GM18870 (cell line): ENCODE results near the gene ABI3BP.

Source experiments
- ATAC-seq: cut with Tn5 transposase; IDR thresholded peaks from one replicate; pipeline ENCODE4 v1.9.1; 2021; ENCODE audit warnings: moderate library complexity; ENCODE audit not compliant: unreplicated experiment

Gene ABI3BP

DNA sequence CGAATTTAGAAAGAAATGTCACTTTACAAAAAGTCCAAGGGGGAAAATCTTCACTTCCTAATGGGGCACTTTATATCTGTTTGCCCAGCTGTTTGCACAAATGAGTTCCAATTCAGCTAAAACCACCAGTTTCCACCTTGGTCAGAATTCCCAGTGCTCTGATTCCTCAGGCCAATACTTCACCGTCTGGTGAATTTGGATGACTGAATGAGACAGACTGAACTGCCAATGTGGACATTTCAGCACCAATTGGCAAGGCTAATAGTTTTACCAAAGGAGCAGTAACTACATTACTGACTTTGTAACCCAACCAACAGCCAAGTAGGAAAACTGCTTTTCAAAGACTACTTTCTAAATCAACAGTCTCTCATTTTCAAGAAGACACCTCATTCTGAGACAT, 51.8 kb downstream of the ABI3BP start:
- ATAC-seq = no peak

DNA sequence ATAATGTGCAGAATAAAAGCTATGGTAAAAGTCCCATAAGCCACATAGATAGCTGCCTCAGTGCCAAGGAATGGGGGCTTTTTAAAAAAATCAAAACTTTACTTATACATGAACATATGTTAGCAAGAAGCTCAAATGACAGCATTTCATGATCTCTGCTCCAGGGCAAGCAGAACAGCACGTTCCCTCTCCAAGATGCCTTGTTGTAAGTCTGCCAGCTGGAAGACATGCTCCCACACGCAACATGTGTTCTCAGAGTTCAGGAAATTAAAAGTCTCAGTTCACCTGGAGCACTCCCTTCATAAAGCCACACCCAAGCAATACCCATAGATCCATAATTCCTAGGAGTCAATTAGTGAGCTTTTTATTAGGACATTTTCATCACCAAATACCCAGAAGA, 52.2 kb downstream of the ABI3BP start:
- ATAC-seq = no peak

DNA sequence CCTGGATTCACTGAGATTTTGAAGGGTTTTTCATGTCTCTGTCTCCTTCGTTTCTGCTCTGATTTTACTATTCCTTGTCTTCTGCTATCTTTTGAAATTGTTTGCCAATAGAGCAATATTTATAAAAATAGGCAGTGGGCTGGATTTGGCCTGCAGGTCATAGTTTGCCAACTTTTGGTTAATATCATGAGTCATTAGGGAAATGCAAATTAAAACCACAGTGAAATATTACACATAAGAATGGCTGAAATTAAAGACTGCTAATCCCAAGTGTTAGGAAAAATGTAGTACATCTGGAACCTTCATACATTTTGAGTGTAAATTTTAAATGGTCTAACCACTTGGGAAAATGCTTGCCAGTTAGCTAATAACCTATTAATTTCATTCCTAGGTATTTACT, 56.3 kb downstream of the ABI3BP start:
- no peak for ATAC-seq

DNA sequence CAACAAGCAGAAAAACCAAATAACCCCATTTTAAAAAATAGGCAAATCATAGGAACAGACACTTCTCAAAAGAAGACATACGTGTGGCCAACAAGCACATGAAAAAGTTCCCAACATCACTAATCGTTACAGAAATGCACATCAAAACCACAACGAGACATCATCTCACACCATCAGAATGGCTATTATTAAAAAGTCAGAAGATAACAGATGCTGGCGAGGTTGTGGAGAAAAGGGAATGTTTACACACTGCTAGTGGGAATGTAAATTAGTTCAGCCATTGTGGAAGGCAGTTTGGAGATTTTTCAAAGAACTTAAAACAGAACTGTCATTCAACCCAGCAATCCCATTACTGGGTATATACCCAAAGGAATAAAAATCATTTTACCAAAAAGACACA, 60.7 kb downstream of the ABI3BP start:
- ATAC-seq = no peak

DNA sequence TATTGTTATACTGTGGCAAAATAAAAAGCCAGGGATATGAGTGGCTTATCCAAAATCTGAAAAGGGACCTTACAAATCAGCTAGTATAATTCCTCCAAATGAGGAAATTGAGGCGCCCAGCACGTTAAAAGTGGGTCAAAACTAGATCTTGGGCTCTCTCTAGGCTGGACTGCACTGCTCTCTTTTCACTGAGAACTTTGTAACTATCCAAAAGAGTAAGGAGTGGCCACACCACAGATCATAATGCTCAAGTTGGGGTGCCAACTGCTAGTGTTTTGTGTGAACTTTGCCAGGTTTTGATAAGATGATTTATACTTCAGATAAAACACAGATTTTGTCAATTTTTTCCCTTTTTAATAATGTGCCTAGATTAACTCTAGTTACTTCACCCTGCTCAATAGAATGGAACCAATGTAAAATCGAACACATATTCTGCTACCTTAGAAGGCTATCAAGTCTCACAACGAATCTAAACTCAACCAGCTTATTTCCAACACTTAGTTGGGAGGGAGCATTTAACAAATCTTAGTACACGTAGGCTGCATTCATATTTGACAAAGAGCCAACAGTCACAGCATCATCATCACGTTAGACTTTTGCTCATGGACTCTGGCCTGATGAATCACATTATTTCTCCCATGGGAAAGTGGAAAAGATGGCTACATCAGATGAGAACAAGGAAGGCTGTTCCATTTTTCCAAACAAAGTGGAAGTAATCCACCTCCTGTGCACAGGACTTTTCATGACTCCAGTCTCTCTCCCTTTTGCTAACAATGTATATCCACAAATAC, 64.4 kb downstream of the ABI3BP start:
- ATAC-seq = no peak

DNA sequence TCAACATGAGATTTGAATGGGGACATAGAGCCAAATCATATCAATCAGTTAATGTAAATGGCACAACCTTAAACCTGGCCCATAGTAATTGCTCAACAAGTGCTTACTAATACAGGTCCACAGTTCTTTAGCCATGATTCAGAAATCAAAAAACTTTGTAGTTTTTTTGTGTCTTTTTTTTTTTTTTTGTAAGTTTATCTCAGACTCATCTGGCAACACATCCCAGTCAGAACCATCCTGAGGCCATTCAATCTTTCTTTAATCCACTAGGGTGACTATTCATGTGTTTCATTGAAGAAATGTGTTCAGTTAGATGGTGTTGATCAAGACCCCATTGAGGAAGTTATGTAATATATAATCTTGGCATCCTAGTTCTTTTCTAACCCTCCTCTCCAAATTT, 65.4 kb downstream of the ABI3BP start:
- no peak for ATAC-seq

DNA sequence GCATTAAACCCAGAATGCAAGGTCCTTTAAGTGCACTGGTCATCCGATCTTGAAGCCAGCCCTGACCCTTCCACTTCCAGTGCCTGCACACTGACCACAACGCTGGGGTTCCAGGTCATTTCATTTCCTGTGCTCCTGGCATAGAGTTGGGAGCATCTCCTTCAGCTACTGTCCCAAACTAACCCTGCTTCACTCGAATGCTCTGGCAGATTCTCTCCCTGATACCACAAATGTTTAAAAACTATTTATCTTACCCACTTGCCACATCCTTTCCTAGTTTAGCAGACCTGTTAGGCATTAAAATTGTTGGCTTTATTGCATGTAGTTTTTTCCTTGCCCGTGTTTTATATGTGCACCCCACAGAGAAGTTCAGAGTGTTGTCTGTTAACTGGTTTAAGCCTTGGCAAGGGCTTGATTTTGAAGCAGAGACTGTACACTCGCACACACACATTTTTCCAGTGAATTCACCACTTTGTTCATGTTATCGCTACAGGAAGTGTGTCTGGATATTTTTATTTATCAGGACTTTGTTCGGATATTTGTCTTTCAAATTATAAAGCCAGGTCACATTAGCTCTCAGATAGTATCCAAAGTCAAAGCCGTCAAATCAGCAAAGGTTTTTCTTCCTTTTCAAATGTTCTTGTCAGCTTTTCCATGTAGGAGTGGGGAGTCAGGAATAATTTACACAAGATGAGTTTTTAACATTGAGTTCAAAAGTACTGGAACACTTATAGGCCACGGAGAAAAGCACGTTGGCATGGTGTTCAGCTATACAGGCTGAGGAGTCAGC, 77.3 kb downstream of the ABI3BP start:
- no peak for ATAC-seq

DNA sequence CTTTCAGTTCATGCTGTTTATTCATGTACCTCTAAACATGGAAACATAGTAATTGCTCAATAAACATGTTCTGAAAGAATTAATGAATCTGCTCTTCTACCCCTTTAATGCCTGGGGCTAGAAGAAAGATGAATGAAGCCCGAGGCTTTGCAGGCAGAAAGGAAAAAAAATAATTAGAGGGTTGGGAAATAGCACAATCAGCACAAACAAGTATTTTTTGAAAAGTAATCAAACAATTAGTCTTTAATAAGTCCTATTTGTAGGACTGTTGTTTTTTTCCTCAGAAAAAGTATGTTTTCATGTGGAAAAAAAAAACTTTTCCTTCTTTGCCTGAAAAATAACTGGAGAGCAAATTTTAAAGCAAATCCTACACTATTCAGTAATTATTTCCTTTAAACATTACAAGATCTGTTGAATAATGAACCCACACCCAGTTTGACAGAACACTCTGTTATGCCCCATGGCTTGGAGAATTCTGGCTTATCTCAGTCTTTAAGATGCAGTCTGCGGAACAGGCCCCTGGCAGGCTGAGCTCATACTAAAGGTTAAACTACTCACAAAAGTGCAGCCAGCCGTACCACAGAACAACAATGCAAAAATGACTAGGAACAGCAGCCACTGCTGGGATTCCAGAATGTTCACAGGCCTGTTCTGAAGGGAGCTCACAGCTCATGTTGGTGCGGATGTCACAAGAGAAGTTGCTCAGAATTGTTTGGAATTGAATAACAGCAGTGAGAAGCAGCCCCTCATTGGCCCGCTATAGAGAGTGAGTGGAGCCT, 79.2 kb downstream of the ABI3BP start:
- no peak for ATAC-seq

DNA sequence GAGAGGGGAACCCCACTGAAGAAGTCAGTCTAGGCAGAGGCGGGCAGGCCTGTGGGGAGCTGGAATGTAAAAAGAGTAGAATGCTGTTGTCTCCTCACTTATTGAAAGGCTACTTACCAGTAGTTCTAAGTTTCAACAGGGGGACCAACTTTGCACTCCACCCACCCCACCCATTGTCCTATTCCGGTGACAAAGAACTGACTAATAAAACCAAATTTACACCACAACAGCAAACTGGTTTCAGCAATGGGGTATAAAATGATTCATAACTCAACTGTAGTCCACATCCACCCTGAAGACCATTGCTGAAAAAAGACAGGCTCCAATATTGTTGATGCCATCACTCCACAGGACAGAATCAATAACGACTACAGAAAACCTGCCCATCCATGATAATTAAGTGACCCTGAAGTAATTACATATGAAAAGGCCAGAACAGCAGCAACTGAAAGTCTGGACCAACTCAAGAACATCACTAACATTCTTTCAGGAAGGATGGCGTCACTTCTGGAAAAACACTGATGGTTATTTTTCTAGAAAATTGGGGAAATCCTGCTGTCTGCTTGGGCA, 80.2 kb downstream of the ABI3BP start:
- no peak for ATAC-seq

DNA sequence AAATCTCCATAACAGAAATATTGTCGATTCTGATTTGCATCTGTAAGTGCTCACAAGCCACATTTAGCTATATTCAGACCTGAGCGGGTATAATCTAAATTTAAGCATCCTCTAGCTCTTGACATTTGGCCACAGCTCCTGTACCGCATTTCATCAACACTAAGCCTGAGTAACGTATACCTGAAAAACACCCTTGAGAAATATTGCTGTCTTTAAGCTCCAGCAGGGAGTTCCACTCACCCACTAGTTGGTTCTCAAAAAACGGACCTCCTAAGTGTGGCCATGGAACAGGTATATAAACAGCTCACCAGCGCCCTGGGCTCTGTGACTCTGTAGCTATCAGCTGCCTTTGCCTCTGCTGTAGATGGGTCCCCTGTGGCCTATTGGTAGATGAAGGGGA, 80.7 kb downstream of the ABI3BP start:
- ATAC-seq = no peak

DNA sequence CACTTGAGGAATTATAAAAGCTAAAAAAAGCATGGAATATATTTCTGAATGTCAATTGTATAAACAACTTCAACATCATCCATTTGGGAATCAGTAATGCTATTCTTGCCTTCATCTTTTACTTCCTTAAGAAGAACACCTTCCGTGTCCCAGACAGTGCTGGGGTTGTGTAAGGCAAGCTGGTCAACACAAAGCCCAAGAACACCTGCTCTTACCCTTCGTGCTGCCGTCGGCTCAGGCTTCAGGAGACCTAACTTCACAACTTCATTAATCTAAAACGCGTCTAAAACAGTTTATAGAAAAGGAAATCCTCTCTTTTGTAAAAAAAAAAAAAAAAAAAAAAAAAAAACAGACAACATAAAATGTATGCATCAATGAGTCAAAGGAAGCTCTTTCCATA, 81.3 kb downstream of the ABI3BP start:
- no peak for ATAC-seq

DNA sequence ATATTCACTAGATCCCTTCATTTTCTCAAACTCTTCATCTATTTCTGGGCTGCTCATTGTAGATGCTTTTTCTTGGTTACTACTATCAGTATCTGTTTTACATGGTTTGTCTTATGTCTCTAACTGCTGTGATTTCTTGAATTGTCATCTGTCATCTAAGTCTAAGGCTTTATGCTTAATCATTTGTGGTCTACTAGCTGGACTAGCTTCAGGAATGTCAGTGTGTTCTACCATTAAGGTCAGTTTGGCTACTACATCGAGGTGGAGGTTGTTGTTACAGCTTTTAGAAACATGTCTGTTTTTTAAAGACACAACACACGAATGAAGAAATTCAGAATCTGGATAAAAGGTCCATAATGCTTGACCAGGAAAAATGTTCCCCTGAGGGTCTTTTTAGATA, 82.2 kb downstream of the ABI3BP start:
- no peak for ATAC-seq

DNA sequence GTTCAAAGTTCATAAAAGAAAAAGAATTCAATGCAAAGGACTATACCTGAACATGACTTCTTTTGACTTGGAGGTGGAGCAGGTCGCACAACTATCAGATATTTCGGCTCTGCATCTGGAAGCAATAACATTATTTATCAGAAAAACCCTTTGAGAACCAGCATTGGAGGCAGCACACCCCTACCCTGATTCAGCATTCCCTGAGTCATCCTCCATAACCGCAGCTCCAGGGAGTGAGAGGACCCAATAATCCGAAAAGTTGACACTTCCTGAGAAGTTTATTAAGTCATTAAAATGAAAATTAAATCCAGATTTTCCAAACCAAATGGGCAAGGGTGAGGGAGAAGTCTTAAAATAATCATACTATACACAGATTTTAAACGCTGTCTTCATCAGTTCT, 90.6 kb downstream of the ABI3BP start:
- ATAC-seq = no peak

DNA sequence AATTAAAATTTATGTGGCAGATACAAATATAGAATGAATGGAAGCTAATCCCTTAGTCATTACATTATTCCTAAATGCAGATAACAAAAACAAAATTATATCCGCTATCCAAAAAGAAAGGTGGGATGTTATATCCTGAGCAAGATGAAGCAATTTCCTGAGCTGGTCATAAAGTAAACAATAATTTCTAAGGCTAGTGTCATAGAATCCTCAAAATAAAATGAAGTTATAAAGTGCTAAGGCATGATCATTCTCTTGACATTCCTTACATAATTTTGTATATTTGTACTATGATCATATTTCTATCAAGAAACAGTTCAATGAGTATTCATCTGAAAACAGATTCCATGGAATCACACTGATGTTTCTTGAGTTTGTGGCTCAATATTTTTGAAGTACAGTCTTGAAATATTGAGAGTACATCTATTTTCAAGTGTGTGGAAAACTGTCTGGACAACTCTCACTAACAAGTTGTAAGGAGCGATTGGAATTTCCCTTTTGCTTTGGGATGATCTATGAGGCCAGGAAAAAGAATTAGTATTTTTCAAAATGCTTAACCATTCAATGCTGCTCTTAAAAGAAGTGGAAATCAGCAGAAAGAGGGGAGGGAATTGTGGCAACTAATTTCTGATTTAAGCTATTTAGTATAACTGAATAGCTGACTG, 92.4 kb downstream of the ABI3BP start:
- ATAC-seq = no peak

DNA sequence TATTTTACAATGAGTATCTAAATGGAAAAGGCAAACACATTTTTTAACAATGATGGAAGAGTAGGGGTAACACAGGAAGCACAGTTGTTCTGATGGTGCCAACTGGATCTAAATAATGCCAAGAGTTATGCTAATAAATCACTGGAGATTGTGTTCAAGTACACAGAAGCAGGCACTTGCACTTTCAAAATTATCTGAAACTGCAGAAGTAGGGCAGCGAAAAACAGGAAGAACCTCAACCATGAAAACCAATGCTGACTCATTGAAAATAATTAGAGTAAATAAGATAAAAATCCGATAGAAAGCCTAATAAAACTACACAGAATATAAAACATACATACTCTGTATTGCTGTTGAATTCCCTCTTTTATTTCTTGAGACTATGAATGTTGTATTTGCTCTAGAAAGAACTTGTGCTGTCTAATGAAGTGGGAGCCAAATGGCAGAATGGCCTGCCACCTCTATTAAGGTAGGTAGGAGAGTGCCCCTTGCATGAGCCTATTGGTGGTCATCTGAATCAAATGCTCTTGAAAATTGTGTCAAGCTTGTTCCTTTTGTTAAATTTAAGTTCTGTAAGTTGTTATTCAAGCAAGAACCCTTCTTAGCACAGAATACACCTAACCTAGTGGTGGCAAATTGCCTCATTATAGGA, 93.7 kb downstream of the ABI3BP start:
- ATAC-seq = peak; percentile 80

DNA sequence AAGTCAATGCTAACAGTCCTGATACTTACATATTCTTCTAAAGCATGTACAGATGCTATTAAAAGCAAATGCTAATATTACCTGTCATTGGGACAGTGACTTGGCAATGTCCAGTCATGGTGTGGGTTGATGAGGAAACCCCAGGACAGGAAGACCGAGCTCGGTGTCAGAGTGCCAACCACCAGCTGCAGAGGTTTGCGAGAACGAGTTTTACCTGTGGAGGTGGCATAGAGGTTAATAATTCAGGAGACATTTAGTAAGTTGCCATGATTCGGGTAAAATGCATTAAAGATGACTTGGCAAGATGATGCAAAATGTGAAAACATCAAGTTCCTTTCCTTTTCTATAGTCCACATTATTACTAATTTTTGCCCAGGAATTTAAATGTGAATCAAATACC, 94.5 kb downstream of the ABI3BP start:
- no peak for ATAC-seq

DNA sequence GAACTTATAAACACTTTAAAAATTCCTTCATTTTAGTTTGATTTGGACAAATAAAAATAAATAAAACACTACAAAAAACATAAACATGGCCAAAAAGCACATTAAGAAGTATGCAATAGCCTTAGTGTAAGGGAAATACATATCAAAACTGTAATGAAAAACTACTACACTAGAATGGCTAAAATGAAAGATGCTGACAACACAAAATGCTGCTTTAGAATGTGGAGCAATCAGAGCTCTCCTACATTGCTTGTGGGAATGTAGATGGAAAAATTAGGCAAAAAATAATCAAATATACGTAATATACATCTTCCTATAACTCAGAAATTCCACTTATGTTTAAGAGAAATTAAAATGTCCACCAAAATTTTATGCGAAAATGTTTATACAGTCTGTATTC, 96.2 kb downstream of the ABI3BP start:
- no peak for ATAC-seq

DNA sequence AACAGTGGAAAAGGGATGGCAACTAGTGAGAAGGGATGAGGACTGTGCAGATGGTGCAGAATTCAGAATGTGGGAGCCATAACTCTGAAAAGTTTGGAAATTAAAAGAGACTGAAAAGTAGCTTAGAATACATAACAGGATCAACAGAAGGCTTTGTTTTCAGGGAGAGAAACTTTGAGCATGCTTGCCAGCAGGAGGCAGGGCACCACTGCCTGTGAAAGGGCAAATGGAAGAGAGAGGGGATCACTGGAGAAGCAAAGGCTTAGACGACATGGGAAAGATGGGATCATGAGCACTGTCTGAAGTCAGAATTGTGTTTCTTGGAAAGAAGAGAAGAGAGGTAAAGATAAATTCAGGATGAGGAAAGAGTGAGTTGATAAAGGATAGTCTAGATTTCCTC, 99.6 kb downstream of the ABI3BP start:
- ATAC-seq = no peak

DNA sequence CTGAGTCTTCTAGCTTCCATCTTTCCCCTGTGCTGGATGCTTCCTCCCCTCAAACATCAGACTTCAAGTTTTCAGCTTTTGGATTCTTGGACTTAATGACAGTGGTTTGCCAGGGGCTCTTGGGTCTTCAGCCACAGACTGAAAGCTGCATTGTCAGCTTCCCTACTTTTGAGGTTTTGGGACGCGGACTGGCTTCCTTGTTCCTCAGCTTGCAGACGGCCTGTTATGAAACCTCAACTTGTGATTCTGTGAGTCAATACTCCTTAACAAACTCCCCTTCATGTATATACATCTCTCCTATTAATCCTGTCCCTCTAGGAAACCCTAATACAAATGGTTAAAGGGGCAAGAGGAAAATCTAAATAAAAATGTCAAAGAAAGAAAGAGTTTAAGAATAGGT, 100.1 kb downstream of the ABI3BP start:
- ATAC-seq = no peak

DNA sequence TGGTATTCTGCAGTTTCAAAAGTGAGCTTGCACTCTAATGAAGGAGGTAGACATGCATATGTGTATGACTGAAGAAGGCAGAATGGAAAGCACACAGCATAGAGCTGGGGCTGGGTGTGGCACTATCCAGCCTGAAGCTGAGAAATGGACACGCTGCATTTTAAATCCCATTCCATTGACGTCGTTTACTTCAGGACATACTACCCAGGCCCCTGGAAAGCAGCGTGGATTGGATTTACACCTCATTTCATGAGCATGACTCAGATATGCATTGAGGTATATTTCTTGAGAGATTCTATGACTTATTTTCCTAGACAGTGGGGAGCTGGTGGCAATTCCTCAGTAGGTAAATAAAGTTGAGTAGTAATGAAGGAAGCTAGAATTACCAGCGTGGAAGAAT, 101.4 kb downstream of the ABI3BP start:
- no peak for ATAC-seq
